K562 (cell line): ENCODE results near the gene TMEM86B. TPM values are rescaled to one million over a fixed set of nuclear protein-coding genes. Genes with fewer than 3 reads are reported as not detected.

Experiments used
- BACH1 ChIP-seq: fragments of 200-800 bp; sonication (Bioruptor generic); IDR thresholded peaks from 2 replicates; pipeline ENCODE4 v1.6.1; 2016; ENCODE audit warnings: missing genetic modification characterization, missing compliant biosample characterization
- EHMT2 ChIP-seq: fragments of 450-650 bp; IDR thresholded peaks from 2 replicates; pipeline ENCODE4 v1.6.1; 2018; ENCODE audit warnings: antibody characterized with exemption
- FOS ChIP-seq: IDR thresholded peaks from 3 replicates; pipeline ENCODE4 v1.6.1; 2011; ENCODE audit not compliant: insufficient read length; ENCODE audit errors: extremely low read depth
- MLLT1 ChIP-seq, 2 experiments: fragments of 450-650 bp; IDR thresholded peaks; 2 replicates each; pipeline ENCODE4 v1.6.1; 2016
- NFXL1 ChIP-seq: fragments of 450-650 bp; formaldehyde crosslinking; IDR thresholded peaks from 2 replicates; pipeline ENCODE4 v1.4.0; 2021; ENCODE audit warnings: mild to moderate bottlenecking
- PHF8 ChIP-seq: fragments of 200-600 bp; sonication (generic); IDR thresholded peaks from 2 replicates; pipeline ENCODE4 v1.6.1; 2012; ENCODE audit warnings: mixed run types, mild to moderate bottlenecking, inconsistent platforms, low read length, moderate library complexity, borderline replicate concordance
- RNF2 ChIP-seq: sonication (generic); IDR thresholded peaks from 2 replicates; pipeline ENCODE4 v1.6.1; 2016
- TAF1 ChIP-seq: IDR thresholded peaks from 2 replicates; pipeline ENCODE4 v1.6.1; 2011; ENCODE audit warnings: mild to moderate bottlenecking, low read length, moderate library complexity; ENCODE audit not compliant: insufficient read depth, control insufficient read depth, severe bottlenecking; ENCODE audit errors: extremely low read depth
- UBTF ChIP-seq, 2 experiments: IDR thresholded peaks; 2 replicates each; pipeline ENCODE4 v1.6.1; 2012; ENCODE audit warnings: improper control_type of control experiment in 2 of 2, low read depth in 2 of 2, low read length in 2 of 2, borderline replicate concordance in 1 of 2
- ZBED1 ChIP-seq: IDR thresholded peaks from 2 replicates; pipeline ENCODE4 v1.6.1; 2014
- ZBTB9 ChIP-seq: fragments of 450-650 bp; formaldehyde crosslinking; IDR thresholded peaks from 2 replicates; pipeline ENCODE4 v1.4.0; 2020; ENCODE audit warnings: mild to moderate bottlenecking, moderate library complexity
- ZNF232 ChIP-seq: sonication (generic); formaldehyde crosslinking; IDR thresholded peaks from 2 replicates; pipeline ENCODE4 v1.8.0; 2022; ENCODE audit warnings: mild to moderate bottlenecking, missing genetic modification reagents
- ZNF24 ChIP-seq: fragments of 450-650 bp; IDR thresholded peaks from 2 replicates; pipeline ENCODE4 v1.6.1; 2016
- ZNF324 ChIP-seq: fragments of 250-450 bp; sonication (Bioruptor Pico); IDR thresholded peaks from 2 replicates; pipeline ENCODE4 v1.4.0; 2020; ENCODE audit warnings: mild to moderate bottlenecking
- ZNF518B ChIP-seq: fragments of 250-450 bp; sonication (Bioruptor Pico); IDR thresholded peaks from 2 replicates; pipeline ENCODE4 v1.5.0; 2021; ENCODE audit warnings: mild to moderate bottlenecking, moderate library complexity
- polyA plus RNA-seq, 8 experiments: library from polyadenylated mRNA; depleted of rRNA in 4 of 8; stranded (reverse) in 5 of 8; unstranded in 3 of 8; fragments of >200 nt; fragmentation: Nextera tagmentation in 2 of 8; fragmentation: Illumina TruSeq in 1 of 8; extraction: Ambion mirVana in 2 of 8; extraction: Trizol in 1 of 8; gene quantifications; 2 replicates each; pipeline versions ENCODE4 v1.2.1 to v1.2.3, GENCODE V29; 2011 to 2014; ENCODE audit warnings: inconsistent platforms in 1 of 8, missing spikeins in 1 of 8
- total RNA-seq, 7 experiments: library from RNA; depleted of rRNA in 6 of 7; stranded (reverse); fragments of >200 nt in 6 of 7; fragmentation: Illumina TruSeq in 2 of 7; extraction: Trizol in 2 of 7; gene quantifications; 2 replicates each; pipeline versions ENCODE4 v1.2.1 to v1.2.3, GENCODE V29; 2011 to 2021; ENCODE audit warnings: low replicate concordance in 1 of 7

Gene TMEM86B
- total and polyA plus RNA-seq, 9 of the 15 experiments (the other 6 are each of a cell fraction or from before 2014, with no cell fraction given), result 0.28 to 7.9 (median 2.1) TPM

- peak; percentile 82 for TF ChIP-seq ZBTB9 (CRISPR knock-in tag)
- peak; percentile 72 to 93 for TF ChIP-seq UBTF (IDR thresholded peaks at IDR 0.05; ENCODE audit: borderline replicate concordance in 1 of 2, low read depth in 2 of 2, low read length in 2 of 2)
- TF ChIP-seq MLLT1 (IDR thresholded peaks at IDR 0.05), result peak; percentile 63 to 89
- TF ChIP-seq FOS, result peak; percentile 43
- peak; percentile 99 for TF ChIP-seq RNF2
- no peak; the same call in none of the 2 replicates for TF ChIP-seq BACH1 (tag)
- TF ChIP-seq PHF8, result peak; percentile 59; the same call in 1 of the 2 replicates
- no peak for TF ChIP-seq NFXL1 (CRISPR knock-in tag)
- peak; percentile 99 for TF ChIP-seq EHMT2
- TF ChIP-seq ZNF324 (CRISPR knock-in tag), result no peak
- peak; percentile 87 for TF ChIP-seq ZNF24
- TF ChIP-seq TAF1, result peak; percentile 53
- no peak for TF ChIP-seq ZNF518B
- peak; percentile 88 for TF ChIP-seq ZBED1
- peak; percentile 95 for TF ChIP-seq ZNF232 (CRISPR knock-in tag)
These were observed 11.9 kb downstream of the TMEM86B start (continued) for GRCh38 chr19:55216461-55217198.
